Stimulated activated CD4-positive, alpha-beta T cell treated with anti-CD3 and anti-CD28 coated beads, Interleukin-12 subunit alpha, Interleukin-12 subunit beta, amount 100 ng/mL, for 48 hours (primary cell): ENCODE measurements around the gene GALNT11.

Experiments used
- DNase-seq, 3 donors: peaks; one replicate each; pipeline ENCODE4 v3.0.0-alpha.2; 2020; ENCODE audit warnings: low read depth in 2 of 3, low spot score in 1 of 3

The GALNT11 gene

GRCh38 chr7:152115021-152115718 is 89.7 kb downstream of the GALNT11 start:
- no peak for DNase-seq

GRCh38 chr7:152117356-152117755 is 91.9 kb downstream of the GALNT11 start:
- no peak for DNase-seq

- no peak for DNase-seq
Measured at GRCh38 chr7:152120210-152120609, 94.7 kb downstream of the GALNT11 start.

GRCh38 chr7:152120776-152121175 is 95.3 kb downstream of the GALNT11 start:
- DNase-seq: no peak

GRCh38 chr7:152121432-152121831 is 96.0 kb downstream of the GALNT11 start:
- DNase-seq: no peak

- DNase-seq: no peak
Measured at GRCh38 chr7:152122540-152122939, 97.1 kb downstream of the GALNT11 start.

- no peak for DNase-seq
Measured at GRCh38 chr7:152126741-152127140, 101.3 kb downstream of the GALNT11 start.

GRCh38 chr7:152127229-152127628 is 101.8 kb downstream of the GALNT11 start:
- no peak for DNase-seq

- DNase-seq: no peak
Measured at GRCh38 chr7:152128252-152128651, 102.8 kb downstream of the GALNT11 start.

- DNase-seq: no peak
Measured at GRCh38 chr7:152128741-152129461, 103.4 kb downstream of the GALNT11 start.

- DNase-seq: no peak
Measured at GRCh38 chr7:152129682-152130081, 104.2 kb downstream of the GALNT11 start.

GRCh38 chr7:152130658-152131590 is 105.5 kb downstream of the GALNT11 start:
- DNase-seq: no peak

GRCh38 chr7:152131981-152132494 is 106.6 kb downstream of the GALNT11 start:
- DNase-seq: no peak

- DNase-seq: no peak
Measured at GRCh38 chr7:152132812-152133211, 107.3 kb downstream of the GALNT11 start.

- DNase-seq: no peak
Measured at GRCh38 chr7:152133804-152134203, 108.3 kb downstream of the GALNT11 start.

GRCh38 chr7:152136686-152137085 is 111.2 kb downstream of the GALNT11 start:
- no peak for DNase-seq

- DNase-seq: no peak
Measured at GRCh38 chr7:152137476-152138025, 112.1 kb downstream of the GALNT11 start.

- DNase-seq: no peak
Measured at GRCh38 chr7:152140067-152140466, 114.6 kb downstream of the GALNT11 start.

- no peak for DNase-seq
Measured at GRCh38 chr7:152140560-152140959, 115.1 kb downstream of the GALNT11 start.

GRCh38 chr7:152142976-152143595 is 117.6 kb downstream of the GALNT11 start:
- no peak for DNase-seq
